NB4 (cell line): ENCODE data around the gene CNTD1.

Experiments used
- DNase-seq: peaks from one replicate; pipeline ENCODE4 v3.0.0; 2010; ENCODE audit warnings: low read depth
- H3K4me3 ChIP-seq: one replicate; pipeline ENCODE4 v1.5.1; 2011; ENCODE audit warnings: mild to moderate bottlenecking, low read depth, low read length, moderate library complexity
- MYC ChIP-seq: IDR thresholded peaks from 2 replicates; pipeline ENCODE4 v1.6.1; 2011; ENCODE audit warnings: low read depth, low read length
- POLR2A ChIP-seq: IDR thresholded peaks from 2 replicates; pipeline ENCODE4 v1.6.1; 2011; ENCODE audit warnings: mild to moderate bottlenecking; ENCODE audit not compliant: insufficient read length; ENCODE audit errors: extremely low read depth
- TF ChIP-seq, protein P1 (sequence below): IDR thresholded peaks from 2 replicates; pipeline ENCODE4 v1.6.1; 2011; ENCODE audit warnings: low read depth, low read length
- TF ChIP-seq, protein P2 (sequence below): IDR thresholded peaks from one replicate; pipeline ENCODE4 v1.5.1; 2012; ENCODE audit warnings: low read depth, low read length

The CNTD1 gene

DNA sequence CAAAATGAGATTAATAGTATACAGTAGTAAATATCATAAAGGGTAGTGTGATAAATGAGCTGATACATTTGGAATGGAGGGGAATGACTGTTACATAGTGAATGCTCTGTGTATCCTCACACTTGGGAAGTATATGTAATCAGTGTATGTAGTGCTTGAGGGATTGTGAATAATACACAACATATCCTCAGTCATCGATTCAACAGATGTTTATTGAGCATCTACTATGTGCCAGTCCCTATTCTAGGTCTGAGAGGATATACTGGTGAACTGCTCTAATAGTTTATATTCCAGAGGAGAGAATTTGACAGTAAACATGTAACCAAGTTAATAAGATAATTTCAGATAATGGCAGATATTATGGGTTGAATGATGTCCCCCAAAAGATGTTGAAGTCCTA is 28.8 kb downstream of the CNTD1 start:
- no peak for DNase-seq
- H3K4me3 ChIP-seq, result no peak overlapping the region
- TF ChIP-seq MYC (no peak), POLR2A (no peak)
- TF ChIP-seq, protein P1, sequence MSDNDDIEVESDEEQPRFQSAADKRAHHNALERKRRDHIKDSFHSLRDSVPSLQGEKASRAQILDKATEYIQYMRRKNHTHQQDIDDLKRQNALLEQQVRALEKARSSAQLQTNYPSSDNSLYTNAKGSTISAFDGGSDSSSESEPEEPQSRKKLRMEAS, result no peak
- TF ChIP-seq, protein P2, sequence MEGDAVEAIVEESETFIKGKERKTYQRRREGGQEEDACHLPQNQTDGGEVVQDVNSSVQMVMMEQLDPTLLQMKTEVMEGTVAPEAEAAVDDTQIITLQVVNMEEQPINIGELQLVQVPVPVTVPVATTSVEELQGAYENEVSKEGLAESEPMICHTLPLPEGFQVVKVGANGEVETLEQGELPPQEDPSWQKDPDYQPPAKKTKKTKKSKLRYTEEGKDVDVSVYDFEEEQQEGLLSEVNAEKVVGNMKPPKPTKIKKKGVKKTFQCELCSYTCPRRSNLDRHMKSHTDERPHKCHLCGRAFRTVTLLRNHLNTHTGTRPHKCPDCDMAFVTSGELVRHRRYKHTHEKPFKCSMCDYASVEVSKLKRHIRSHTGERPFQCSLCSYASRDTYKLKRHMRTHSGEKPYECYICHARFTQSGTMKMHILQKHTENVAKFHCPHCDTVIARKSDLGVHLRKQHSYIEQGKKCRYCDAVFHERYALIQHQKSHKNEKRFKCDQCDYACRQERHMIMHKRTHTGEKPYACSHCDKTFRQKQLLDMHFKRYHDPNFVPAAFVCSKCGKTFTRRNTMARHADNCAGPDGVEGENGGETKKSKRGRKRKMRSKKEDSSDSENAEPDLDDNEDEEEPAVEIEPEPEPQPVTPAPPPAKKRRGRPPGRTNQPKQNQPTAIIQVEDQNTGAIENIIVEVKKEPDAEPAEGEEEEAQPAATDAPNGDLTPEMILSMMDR, result no peak

DNA sequence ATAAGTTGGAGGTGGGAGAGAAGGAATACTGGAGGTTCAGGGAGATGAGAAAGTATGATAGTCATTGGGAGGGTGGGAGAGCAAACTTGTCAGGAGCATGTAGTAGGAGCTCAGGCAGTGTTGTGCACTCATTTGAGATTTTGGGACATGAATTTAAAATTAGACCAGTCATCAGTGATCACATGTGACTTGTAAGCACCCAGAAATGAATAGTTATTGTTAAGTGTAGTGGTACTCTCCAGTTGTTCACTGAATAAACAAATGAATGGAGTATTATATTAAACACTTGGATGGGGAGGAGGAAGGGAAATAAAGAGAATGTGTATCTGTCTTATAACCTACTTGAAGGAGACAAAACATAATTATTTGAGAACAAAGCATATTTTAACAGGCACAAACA is 32.3 kb downstream of the CNTD1 start:
- no peak overlapping the region for H3K4me3 ChIP-seq
- DNase-seq, result no peak
- no peak for TF ChIP-seq POLR2A

DNA sequence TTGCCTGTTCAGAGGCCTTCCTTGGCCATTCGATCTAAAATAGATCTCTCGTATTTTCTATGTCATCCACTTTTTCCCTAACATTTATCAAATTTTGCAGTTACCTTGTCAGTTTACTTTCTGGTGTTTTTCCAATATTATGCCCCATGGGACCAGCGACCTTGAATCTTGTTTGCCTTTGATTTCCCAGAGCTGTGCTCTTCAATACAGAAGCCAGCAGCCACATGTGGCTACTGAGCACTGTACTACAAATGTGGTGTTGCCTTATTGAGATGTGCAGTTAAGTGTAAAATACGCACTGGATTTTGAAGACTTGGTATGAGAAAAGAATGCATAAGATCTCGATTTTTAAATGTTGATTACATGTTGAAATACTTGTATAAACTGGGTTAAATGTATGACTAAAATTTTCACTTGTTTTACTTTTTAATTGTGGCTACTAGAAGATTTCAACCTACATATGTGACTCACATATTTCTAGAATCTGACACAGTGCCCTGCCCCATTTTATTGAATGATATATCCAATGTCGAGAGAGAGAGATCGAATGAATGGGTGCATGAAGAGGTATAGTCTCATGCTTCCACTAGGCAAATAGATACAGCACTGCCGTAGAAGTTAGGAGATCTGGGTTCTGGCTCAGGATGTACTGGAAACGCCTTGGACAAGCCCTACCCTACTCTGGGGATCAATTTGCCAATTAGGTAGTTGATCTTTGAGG is 33.7 kb downstream of the CNTD1 start:
- TF ChIP-seq, protein P1, result no peak
- no peak for TF ChIP-seq POLR2A
- TF ChIP-seq, protein P2, result no peak
- no peak for TF ChIP-seq MYC
- DNase-seq, result no peak
- peak overlapping the region; percentile 99 for H3K4me3 ChIP-seq

DNA sequence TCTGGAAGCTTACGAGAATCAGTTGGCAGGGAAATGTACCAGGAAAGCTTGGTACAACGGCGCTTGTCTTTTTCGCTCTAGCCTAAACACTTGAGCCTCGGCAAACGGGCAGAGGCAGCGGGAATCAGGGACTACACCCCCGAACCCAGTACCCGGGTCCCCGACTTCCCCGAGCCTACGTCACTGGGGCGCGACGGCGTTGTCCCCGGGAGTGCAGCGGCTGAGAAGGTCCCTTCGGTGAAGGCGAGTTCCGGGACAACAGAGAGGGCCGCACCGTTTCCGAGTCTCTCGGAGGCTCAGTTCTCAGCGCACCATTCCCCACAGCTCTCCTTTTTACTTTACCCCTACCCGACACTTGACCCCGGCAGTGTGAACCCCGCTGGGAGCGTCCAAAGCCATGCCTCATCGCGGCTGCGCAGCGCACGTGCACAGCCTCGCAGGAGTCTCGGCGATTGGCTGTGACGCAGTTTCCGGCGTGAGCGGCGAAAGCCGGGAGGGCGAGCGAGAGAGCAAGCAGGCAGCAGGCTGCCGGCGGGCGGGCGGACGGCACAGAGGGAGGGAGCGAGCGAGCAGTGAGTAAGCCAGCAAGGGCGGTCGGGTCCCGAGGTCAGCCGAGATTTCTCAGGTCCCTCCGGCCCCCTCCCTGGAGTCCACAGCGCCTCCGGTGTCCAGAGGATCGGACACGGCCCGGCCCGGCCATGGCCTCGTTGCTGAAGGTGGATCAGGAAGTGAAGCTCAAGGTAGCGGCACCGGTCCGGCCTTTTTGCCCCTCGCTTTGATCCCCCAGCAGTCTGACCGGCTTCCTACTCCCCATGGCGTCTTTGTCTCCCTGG is 34.5 kb downstream of the CNTD1 start, which contains the start of gene PSME3:
Gene PSME3 (plus strand): TSS at position 464 of the 833 bp plus-strand sequence. CDS start 235 bp downstream, at position 699.
- peak within 1 kb of the TSS; percentile 99 for H3K4me3 ChIP-seq
- peak; percentile 93 for DNase-seq
- TF ChIP-seq POLR2A (peak; percentile 88), MYC (peak; percentile 98)
- TF ChIP-seq, protein P1, result peak; percentile 97
- TF ChIP-seq, protein P2, result no peak

DNA sequence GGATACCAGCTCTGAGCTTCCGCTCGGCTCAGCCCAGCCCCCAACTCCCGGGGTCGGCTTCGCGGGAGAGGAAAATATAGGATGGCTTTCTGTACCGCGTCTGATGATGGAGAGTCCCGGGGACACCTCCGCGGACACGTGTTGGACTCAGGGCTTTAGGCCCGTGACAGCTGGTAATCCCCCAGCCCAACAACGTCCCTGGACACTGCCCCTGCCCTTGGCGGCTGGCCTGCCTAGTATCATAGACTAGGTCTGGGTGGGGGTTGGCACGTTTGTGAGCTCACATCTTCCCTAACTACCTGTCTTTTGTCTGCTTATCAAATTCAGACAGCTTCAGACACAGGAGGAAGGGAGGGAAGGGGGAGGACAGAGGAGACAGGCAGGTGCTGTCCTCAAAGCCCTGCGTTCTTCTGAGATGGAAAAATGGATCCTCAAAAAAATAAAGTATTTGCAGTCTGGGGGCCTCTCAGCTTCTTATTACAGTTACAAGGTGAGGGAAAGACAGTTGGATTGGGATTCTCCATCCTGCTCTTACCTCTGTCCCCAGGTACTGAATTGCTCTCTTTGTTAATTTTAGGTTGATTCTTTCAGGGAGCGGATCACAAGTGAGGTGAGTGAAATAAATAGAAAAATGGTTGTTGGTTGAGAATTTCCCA is 35.2 kb downstream of the CNTD1 start:
- TF ChIP-seq, protein P2, result no peak
- no peak for TF ChIP-seq POLR2A
- TF ChIP-seq, protein P1, result no peak
- no peak for TF ChIP-seq MYC
- peak overlapping the region; percentile 99 for H3K4me3 ChIP-seq
- no peak for DNase-seq
